HepG2 (cell line): ENCODE results near the gene VAV2. TPM values are rescaled to one million over a fixed set of nuclear protein-coding genes. Genes with fewer than 3 reads are reported as not detected.

ENCODE experiments used
- FOXC1 ChIP-seq: sonication (generic); formaldehyde crosslinking; IDR thresholded peaks from 2 replicates; pipeline ENCODE4 v1.8.0; 2022; ENCODE audit warnings: mild to moderate bottlenecking, missing genetic modification reagents, borderline replicate concordance
- IRF2 ChIP-seq: IDR thresholded peaks from 2 replicates; pipeline ENCODE4 v1.6.1; 2018; ENCODE audit warnings: missing genetic modification reagents, missing compliant biosample characterization
- KAT8 ChIP-seq: IDR thresholded peaks from 2 replicates; pipeline ENCODE4 v1.6.1; 2016; ENCODE audit warnings: missing genetic modification reagents, missing compliant biosample characterization
- MTA3 ChIP-seq: sonication (generic); formaldehyde crosslinking; IDR thresholded peaks from 2 replicates; pipeline ENCODE4 v1.4.0; 2020; ENCODE audit warnings: missing genetic modification reagents
- MYC ChIP-seq: sonication (generic); formaldehyde crosslinking; IDR thresholded peaks from 2 replicates; pipeline ENCODE4 v1.9.0; 2021; ENCODE audit warnings: missing genetic modification reagents, borderline replicate concordance
- SKI ChIP-seq: fragments of 450-650 bp; IDR thresholded peaks from one replicate; pipeline ENCODE4 v1.6.1; 2018; ENCODE audit warnings: mild to moderate bottlenecking; ENCODE audit not compliant: partially characterized antibody
- SOX13 ChIP-seq, 3 experiments: fragments of 450-650 bp in 1 of 3; sonication (generic) in 1 of 3; formaldehyde crosslinking in 1 of 3; IDR thresholded peaks in 2 of 3; conservative IDR thresholded peaks in 1 of 3; 2 replicates each; pipeline versions ENCODE4 v1.5.0 to v1.6.1; 2016 to 2020; ENCODE audit warnings: antibody characterized with exemption in 1 of 3, mild to moderate bottlenecking in 1 of 3, missing compliant biosample characterization in 1 of 3, missing genetic modification reagents in 1 of 3, moderate library complexity in 1 of 3
- SOX6 ChIP-seq, 2 experiments: fragments of 450-650 bp in 1 of 2; sonication (generic) in 1 of 2; formaldehyde crosslinking in 1 of 2; IDR thresholded peaks; 2 replicates each; pipeline versions ENCODE4 v1.4.0 to v1.6.1; 2017 to 2020; ENCODE audit warnings: antibody characterized with exemption in 1 of 2, mild to moderate bottlenecking in 1 of 2, missing genetic modification reagents in 1 of 2
- TCF7 ChIP-seq: sonication (generic); IDR thresholded peaks from 2 replicates; pipeline ENCODE4 v1.6.1; 2016; ENCODE audit warnings: antibody characterized with exemption, low read depth
- ZNF350 ChIP-seq: sonication (generic); formaldehyde crosslinking; IDR thresholded peaks from 2 replicates; pipeline ENCODE4 v1.4.0; 2020; ENCODE audit warnings: mild to moderate bottlenecking, low read depth, missing genetic modification reagents, borderline replicate concordance
- ZNF615 ChIP-seq: sonication (generic); formaldehyde crosslinking; IDR thresholded peaks from 2 replicates; pipeline ENCODE4 v1.5.0; 2020; ENCODE audit warnings: mild to moderate bottlenecking, missing genetic modification reagents, borderline replicate concordance
- ZNF768 ChIP-seq: sonication (generic); formaldehyde crosslinking; IDR thresholded peaks from 2 replicates; pipeline ENCODE4 v1.4.0; 2020; ENCODE audit warnings: missing genetic modification reagents
- ZNF772 ChIP-seq: sonication (generic); formaldehyde crosslinking; IDR thresholded peaks from 2 replicates; pipeline ENCODE4 v1.5.0; 2020; ENCODE audit warnings: mild to moderate bottlenecking, missing genetic modification reagents
- ZSCAN21 ChIP-seq: sonication (generic); formaldehyde crosslinking; IDR thresholded peaks from 2 replicates; pipeline ENCODE4 v1.8.0; 2022; ENCODE audit warnings: mild to moderate bottlenecking, missing genetic modification reagents, moderate library complexity, borderline replicate concordance
- polyA plus RNA-seq, 8 experiments: library from polyadenylated mRNA; depleted of rRNA in 3 of 8; stranded (reverse) in 7 of 8; unstranded in 1 of 8; fragments of >200 nt; fragmentation: Illumina TruSeq in 4 of 8; extraction: Trizol in 4 of 8; gene quantifications; 2 replicates each; pipeline versions ENCODE4 v1.2.1 to v1.2.3, GENCODE V29; 2011 to 2016; ENCODE audit warnings: low read depth in 4 of 8, missing spikeins in 1 of 8, mixed read lengths in 1 of 8; ENCODE audit not compliant: insufficient read depth in 1 of 8
- total RNA-seq, 5 experiments: library from RNA; depleted of rRNA; stranded (reverse); fragments of >200 nt; fragmentation: Illumina TruSeq; extraction: Trizol; gene quantifications; 2 replicates each; pipeline ENCODE4 v1.2.3, GENCODE V29; 2016; ENCODE audit warnings: low read depth in 1 of 5
- TF ChIP-seq, protein P1 (sequence below): IDR thresholded peaks from 2 replicates; pipeline ENCODE4 v1.6.1; 2016; ENCODE audit warnings: missing genetic modification reagents, missing compliant biosample characterization
- TF ChIP-seq, protein P2 (sequence below): sonication (generic); formaldehyde crosslinking; IDR thresholded peaks from 2 replicates; pipeline ENCODE4 v1.4.0; 2020; ENCODE audit warnings: missing genetic modification reagents, borderline replicate concordance
- TF ChIP-seq, protein P3 (sequence below): sonication (generic); formaldehyde crosslinking; IDR thresholded peaks from 2 replicates; pipeline ENCODE4 v1.8.0; 2022; ENCODE audit warnings: missing genetic modification reagents, mild to moderate bottlenecking, moderate library complexity, borderline replicate concordance
- TF ChIP-seq, protein P4 (sequence below), 2 experiments: IDR thresholded peaks; 2 replicates each; pipeline ENCODE4 v1.6.1; 2011 to 2012; ENCODE audit warnings: low read length in 2 of 2, borderline replicate concordance in 1 of 2, low read depth in 1 of 2, mild to moderate bottlenecking in 1 of 2, moderate library complexity in 1 of 2

The VAV2 gene
- total and polyA plus RNA-seq, 2 of the 13 experiments (the other 11 are each of a cell fraction or from before 2014, with no cell fraction given): 22.5 to 22.9 TPM

DNA sequence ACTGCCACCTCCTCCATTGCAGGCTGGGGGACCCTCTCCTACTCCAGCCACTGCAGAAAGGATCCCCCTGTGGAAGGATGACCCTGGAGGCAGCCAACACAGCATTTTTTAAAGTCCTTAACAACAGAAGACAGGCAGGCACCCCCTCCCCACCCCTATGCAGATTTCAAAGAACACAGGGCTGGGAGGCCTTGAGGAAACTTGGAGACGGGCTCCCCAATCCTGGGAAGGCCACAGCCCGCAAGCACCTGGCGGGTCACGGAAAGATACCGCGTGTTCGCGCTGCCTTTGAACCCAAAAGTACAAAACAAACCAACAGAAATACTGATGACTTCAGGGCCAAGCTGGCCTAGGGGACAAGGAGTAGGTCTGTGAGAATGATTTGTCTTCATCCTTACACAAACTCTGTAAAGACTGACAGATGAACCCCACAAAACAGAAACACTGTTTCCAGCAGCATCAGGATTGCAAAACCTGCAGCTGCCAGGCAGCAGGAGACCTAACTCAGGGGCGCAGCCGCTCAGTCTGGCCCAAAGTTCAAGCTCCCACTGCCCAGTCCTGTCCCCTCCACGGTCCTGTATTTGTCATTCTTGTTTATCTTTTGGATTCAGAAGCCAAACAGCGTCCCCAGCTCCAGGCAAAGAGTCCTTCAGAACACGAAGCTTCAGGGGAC is 13.8 kb downstream of the VAV2 start (continued):
- TF ChIP-seq SOX13 (IDR thresholded peaks at IDR 0.05): peak; percentile 25; the same call in 1 of the 2 replicates
- TF ChIP-seq SOX13 (CRISPR knock-in tag; conservative IDR thresholded peaks at IDR 0.05 in 1 of 2, IDR thresholded peaks at IDR 0.05 in 1 of 2): peak in 1 of 2 experiments; percentile 44; a peak in 1 of 4 replicates
- TF ChIP-seq, protein P1, sequence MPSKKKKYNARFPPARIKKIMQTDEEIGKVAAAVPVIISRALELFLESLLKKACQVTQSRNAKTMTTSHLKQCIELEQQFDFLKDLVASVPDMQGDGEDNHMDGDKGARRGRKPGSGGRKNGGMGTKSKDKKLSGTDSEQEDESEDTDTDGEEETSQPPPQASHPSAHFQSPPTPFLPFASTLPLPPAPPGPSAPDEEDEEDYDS (CRISPR knock-in tag): peak; percentile 36; the same call in 1 of the 2 replicates
- TF ChIP-seq, protein P2, sequence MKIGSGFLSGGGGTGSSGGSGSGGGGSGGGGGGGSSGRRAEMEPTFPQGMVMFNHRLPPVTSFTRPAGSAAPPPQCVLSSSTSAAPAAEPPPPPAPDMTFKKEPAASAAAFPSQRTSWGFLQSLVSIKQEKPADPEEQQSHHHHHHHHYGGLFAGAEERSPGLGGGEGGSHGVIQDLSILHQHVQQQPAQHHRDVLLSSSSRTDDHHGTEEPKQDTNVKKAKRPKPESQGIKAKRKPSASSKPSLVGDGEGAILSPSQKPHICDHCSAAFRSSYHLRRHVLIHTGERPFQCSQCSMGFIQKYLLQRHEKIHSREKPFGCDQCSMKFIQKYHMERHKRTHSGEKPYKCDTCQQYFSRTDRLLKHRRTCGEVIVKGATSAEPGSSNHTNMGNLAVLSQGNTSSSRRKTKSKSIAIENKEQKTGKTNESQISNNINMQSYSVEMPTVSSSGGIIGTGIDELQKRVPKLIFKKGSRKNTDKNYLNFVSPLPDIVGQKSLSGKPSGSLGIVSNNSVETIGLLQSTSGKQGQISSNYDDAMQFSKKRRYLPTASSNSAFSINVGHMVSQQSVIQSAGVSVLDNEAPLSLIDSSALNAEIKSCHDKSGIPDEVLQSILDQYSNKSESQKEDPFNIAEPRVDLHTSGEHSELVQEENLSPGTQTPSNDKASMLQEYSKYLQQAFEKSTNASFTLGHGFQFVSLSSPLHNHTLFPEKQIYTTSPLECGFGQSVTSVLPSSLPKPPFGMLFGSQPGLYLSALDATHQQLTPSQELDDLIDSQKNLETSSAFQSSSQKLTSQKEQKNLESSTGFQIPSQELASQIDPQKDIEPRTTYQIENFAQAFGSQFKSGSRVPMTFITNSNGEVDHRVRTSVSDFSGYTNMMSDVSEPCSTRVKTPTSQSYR (CRISPR knock-in tag): no peak
- no peak for TF ChIP-seq ZNF768 (CRISPR knock-in tag)
- no peak for TF ChIP-seq ZNF772 (CRISPR knock-in tag)
- TF ChIP-seq TCF7: peak; percentile 39; the same call in 1 of the 2 replicates
- 0 out of 2 replicates have a peak, but pooled peaks have one; percentile 7 for TF ChIP-seq ZNF350
- TF ChIP-seq, protein P3, sequence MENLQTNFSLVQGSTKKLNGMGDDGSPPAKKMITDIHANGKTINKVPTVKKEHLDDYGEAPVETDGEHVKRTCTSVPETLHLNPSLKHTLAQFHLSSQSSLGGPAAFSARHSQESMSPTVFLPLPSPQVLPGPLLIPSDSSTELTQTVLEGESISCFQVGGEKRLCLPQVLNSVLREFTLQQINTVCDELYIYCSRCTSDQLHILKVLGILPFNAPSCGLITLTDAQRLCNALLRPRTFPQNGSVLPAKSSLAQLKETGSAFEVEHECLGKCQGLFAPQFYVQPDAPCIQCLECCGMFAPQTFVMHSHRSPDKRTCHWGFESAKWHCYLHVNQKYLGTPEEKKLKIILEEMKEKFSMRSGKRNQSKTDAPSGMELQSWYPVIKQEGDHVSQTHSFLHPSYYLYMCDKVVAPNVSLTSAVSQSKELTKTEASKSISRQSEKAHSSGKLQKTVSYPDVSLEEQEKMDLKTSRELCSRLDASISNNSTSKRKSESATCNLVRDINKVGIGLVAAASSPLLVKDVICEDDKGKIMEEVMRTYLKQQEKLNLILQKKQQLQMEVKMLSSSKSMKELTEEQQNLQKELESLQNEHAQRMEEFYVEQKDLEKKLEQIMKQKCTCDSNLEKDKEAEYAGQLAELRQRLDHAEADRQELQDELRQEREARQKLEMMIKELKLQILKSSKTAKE (CRISPR knock-in tag): peak; percentile 77; the same call in 1 of the 2 replicates
- TF ChIP-seq, protein P4, sequence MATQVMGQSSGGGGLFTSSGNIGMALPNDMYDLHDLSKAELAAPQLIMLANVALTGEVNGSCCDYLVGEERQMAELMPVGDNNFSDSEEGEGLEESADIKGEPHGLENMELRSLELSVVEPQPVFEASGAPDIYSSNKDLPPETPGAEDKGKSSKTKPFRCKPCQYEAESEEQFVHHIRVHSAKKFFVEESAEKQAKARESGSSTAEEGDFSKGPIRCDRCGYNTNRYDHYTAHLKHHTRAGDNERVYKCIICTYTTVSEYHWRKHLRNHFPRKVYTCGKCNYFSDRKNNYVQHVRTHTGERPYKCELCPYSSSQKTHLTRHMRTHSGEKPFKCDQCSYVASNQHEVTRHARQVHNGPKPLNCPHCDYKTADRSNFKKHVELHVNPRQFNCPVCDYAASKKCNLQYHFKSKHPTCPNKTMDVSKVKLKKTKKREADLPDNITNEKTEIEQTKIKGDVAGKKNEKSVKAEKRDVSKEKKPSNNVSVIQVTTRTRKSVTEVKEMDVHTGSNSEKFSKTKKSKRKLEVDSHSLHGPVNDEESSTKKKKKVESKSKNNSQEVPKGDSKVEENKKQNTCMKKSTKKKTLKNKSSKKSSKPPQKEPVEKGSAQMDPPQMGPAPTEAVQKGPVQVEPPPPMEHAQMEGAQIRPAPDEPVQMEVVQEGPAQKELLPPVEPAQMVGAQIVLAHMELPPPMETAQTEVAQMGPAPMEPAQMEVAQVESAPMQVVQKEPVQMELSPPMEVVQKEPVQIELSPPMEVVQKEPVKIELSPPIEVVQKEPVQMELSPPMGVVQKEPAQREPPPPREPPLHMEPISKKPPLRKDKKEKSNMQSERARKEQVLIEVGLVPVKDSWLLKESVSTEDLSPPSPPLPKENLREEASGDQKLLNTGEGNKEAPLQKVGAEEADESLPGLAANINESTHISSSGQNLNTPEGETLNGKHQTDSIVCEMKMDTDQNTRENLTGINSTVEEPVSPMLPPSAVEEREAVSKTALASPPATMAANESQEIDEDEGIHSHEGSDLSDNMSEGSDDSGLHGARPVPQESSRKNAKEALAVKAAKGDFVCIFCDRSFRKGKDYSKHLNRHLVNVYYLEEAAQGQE (IDR thresholded peaks at IDR 0.05; ENCODE audit: borderline replicate concordance in 1 of 2, low read depth in 1 of 2, low read length in 2 of 2): peak in 1 of 2 experiments; percentile 48; a peak in 1 of 4 replicates
- TF ChIP-seq IRF2: peak; percentile 83; the same call in 1 of the 2 replicates
- TF ChIP-seq FOXC1 (CRISPR knock-in tag): 0 out of 2 replicates have a peak, but pooled peaks have one; percentile 38
- TF ChIP-seq ZNF615: peak; percentile 73; the same call in 1 of the 2 replicates
- TF ChIP-seq SKI: peak; percentile 92
- TF ChIP-seq SOX6 (IDR thresholded peaks at IDR 0.05): no peak
- peak; percentile 84 for TF ChIP-seq SOX6 (CRISPR knock-in tag; IDR thresholded peaks at IDR 0.05)
- no peak for TF ChIP-seq MTA3 (CRISPR knock-in tag)
- TF ChIP-seq KAT8 (CRISPR knock-in tag): peak; percentile 67
- no peak for TF ChIP-seq ZSCAN21
- peak; percentile 29; the same call in 1 of the 2 replicates for TF ChIP-seq MYC
